Epithelial cell of proximal tubule (primary cell): ENCODE measurements around the gene BEND2. TPM values are rescaled to one million over a fixed set of nuclear protein-coding genes. Genes with fewer than 3 reads are reported as not detected.

ENCODE experiments used
- DNase-seq: peaks from one replicate; pipeline ENCODE4 v3.0.0-alpha.2; 2011; ENCODE audit warnings: low read depth
- H3K4me3 ChIP-seq: 2 replicates; pipeline ENCODE4 v1.5.1; 2011; ENCODE audit warnings: low read depth, mild to moderate bottlenecking, low read length
- total RNA-seq: library from RNA; depleted of rRNA; stranded (reverse); fragments of >200 nt; gene quantifications from 2 replicates; pipeline ENCODE4 v1.2.3, GENCODE V29; 2015
- TF ChIP-seq, protein P1 (sequence below): conservative IDR thresholded peaks from 2 replicates; pipeline ENCODE4 v1.5.1; 2012; ENCODE audit warnings: low read depth, mild to moderate bottlenecking, low read length

The BEND2 gene
- total RNA-seq, 1 donor from 2014 or later: not detected

DNA sequence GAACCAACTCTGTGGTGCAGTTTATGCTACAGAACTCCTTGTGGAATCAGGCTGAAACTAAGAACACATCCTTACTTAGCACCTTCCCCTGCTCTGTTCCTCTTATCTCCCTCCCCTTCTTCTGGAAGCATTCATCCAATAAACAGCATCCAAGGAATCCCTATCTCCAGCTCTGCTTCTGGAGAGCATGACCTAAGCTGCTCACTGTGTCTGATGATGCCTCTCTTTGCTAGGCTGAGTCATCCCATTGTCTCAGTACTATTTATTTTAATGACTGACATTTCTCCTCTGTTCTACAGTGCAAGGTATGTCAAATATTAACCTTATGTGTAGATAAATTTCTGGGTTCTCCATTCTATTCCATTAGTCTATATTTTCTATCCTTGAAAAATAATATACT, 71.2 kb downstream of the BEND2 start:
- no peak overlapping the region for H3K4me3 ChIP-seq
- peak; percentile 13 for DNase-seq
- TF ChIP-seq, protein P1, sequence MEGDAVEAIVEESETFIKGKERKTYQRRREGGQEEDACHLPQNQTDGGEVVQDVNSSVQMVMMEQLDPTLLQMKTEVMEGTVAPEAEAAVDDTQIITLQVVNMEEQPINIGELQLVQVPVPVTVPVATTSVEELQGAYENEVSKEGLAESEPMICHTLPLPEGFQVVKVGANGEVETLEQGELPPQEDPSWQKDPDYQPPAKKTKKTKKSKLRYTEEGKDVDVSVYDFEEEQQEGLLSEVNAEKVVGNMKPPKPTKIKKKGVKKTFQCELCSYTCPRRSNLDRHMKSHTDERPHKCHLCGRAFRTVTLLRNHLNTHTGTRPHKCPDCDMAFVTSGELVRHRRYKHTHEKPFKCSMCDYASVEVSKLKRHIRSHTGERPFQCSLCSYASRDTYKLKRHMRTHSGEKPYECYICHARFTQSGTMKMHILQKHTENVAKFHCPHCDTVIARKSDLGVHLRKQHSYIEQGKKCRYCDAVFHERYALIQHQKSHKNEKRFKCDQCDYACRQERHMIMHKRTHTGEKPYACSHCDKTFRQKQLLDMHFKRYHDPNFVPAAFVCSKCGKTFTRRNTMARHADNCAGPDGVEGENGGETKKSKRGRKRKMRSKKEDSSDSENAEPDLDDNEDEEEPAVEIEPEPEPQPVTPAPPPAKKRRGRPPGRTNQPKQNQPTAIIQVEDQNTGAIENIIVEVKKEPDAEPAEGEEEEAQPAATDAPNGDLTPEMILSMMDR: no peak

DNA sequence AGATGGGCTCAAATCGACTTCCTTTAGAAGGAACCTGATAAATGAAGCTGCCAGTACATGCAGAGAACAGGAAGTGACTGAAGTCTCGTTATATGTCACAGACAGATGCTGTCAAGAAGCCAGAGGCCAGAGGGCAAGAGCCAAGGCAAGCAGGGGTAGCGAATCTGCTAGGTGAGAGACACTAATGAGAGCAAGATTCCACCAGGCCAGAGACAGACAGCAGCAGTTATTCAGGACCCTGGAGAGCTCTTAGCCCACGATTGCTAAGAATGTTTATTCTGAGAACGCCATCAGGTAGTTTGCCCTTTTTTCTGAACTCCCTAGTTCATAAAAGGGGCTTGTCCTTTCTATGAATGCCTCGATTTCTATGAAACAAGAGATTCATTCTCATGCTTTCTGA, 73.7 kb downstream of the BEND2 start:
- TF ChIP-seq, protein P1: no peak
- no peak overlapping the region for H3K4me3 ChIP-seq
- no peak for DNase-seq

DNA sequence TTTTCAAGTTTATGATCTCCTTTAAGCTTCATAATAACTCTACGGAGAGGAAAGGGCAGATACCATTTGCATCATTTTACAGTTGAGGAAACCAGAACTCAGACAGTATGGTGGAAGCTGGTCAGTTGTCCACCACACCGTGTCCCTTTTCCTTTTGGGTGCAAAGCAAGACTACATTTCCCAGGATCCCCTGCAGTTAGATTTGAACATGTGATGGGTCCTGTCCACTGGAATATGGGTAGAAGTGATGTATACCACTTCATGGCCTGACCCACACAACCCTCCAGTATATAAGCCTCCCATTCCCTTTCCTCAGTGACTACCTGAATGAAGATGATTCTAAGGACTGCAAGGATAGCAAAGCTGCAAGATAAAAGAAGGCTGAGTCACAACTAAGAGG, 74.7 kb downstream of the BEND2 start:
- TF ChIP-seq, protein P1: no peak
- no peak for DNase-seq
- H3K4me3 ChIP-seq: no peak overlapping the region

DNA sequence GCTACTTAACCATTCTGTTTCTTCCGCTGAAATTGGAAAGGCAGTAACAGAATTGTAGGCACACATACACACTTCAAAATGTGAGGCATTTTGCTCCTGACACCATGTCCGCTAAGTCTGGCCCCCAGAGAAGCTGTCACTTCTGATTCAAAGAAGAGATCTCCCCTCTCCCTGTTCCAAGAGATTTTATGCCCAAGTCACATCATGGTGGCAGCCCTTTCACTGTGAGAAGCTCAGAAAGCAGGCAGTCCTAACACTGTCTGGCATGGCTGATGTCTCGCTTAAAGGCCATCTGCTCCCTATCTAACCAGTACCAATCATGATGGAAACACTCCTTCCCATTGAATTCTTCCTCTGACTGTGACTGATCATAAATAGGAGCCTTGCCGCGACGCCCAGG, 83.9 kb downstream of the BEND2 start:
- DNase-seq: no peak
- TF ChIP-seq, protein P1: no peak
- no peak overlapping the region for H3K4me3 ChIP-seq

DNA sequence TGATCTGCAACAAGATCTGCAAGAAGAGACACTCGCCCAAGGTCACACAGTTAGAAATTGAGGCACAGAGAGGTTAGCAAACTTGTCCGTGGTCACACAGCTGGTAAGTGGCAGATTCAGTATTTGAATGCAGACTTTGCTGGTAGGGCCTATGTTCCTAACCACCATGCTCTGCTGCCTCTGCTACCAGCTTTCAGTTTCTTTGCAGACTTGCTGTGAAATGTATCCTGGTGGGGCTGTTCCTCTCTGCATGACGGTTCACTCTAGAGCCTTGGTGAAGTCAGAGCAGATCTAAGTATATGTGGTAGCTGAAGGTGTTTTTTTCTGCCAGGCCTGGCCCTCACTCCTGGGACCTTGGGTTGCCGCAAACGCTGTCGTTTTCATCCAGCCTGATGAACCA, 87.1 kb downstream of the BEND2 start:
- no peak for DNase-seq
- TF ChIP-seq, protein P1: no peak
- no peak overlapping the region for H3K4me3 ChIP-seq

DNA sequence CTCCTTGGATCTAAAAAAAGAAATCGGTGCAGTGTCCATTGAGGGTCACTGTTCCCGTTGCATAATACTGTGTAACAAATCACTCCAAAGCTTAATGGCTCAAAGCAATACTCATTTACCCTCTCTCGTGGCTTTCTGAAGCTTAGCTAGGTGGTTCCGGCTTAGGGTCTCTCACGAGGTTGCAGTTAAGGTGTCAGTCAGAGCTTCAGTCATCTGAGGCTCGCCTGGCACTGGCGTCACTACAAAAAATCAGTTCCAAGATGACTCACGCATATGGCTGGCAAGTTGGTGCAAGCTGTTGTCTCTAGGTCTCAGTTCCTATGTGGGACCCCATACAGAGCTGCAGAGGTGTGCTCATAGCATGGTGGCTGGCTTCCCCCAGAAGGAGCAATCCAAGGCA, 91.0 kb downstream of the BEND2 start:
- H3K4me3 ChIP-seq: no peak overlapping the region
- DNase-seq: no peak
- TF ChIP-seq, protein P1: no peak

DNA sequence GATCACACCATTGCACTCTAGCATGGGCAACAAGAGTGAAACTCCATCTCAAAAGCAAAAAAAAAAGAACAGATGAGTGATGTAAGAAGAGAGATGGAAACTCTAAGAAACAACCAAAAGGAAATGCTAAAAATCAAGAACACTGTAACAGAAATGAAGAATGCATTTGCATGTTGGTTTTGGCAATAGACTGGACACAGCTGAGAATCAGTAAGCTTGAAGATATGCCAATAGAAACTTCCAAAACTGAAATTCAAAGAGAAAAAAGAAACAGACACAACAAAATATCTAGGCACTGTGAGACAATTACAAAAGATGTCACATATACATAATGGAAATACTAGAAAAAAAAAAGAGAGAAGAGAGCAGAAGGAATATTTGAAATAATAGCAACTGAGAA, 93.7 kb downstream of the BEND2 start:
- no peak for DNase-seq
- H3K4me3 ChIP-seq: no peak overlapping the region
- TF ChIP-seq, protein P1: no peak
